Fibroblast of skin of left biceps (primary cell): ENCODE data around the gene VAMP1.
"Not testable (repeated sequence)": the region's sequence is repeated elsewhere in the genome, so short reads cannot be mapped to it uniquely, and the experiment has no call there.

ENCODE experiments used
- DNase-seq, 2 experiments: peaks; one replicate each; pipeline ENCODE4 v3.0.0-alpha.2; 2013; ENCODE audit warnings: low read depth in 2 of 2

Gene VAMP1

GRCh38 chr12:6451348-6452244 is 18.9 kb downstream of the VAMP1 start, which contains the start of gene TAPBPL:
Gene TAPBPL, plus strand, starts transcription at chr12:6452042. Its CDS starts 207 bp downstream, at chr12:6452249.
- peak; percentile 31 to 34 for DNase-seq

GRCh38 chr12:6450869-6451347 is 19.6 kb downstream of the VAMP1 start:
- DNase-seq, result no peak

DNA sequence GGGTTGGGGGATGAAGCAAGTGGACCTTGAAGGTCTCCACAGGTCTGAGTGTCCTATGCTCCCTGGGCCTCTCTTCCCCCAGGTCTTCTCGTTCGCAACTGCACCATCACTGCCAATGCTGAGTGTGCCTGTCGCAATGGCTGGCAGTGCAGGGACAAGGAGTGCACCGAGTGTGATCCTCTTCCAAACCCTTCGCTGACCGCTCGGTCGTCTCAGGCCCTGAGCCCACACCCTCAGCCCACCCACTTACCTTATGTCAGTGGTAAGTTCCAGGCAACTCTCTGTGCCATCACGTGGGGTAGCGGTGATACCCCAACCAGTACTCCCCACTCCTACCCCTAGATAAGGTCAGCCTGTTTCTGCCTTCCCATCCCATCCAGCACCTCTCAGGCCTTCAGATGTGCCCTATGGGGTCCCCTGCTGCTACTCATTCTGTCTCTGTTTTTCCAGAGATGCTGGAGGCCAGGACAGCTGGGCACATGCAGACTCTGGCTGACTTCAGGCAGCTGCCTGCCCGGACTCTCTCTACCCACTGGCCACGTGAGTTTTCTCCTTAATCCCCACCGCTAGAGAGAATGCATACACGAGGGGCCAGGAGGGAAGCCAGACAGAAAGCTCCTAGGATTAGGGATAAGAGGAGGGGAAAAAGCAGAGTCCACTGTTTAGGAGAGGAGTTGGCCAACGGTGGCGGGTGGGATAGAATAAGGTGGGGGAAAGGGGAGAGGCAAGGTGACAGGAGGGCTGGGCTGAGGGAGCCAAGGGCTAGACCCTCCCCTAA is 20.2 kb downstream of the VAMP1 start:
- DNase-seq, result no peak

DNA sequence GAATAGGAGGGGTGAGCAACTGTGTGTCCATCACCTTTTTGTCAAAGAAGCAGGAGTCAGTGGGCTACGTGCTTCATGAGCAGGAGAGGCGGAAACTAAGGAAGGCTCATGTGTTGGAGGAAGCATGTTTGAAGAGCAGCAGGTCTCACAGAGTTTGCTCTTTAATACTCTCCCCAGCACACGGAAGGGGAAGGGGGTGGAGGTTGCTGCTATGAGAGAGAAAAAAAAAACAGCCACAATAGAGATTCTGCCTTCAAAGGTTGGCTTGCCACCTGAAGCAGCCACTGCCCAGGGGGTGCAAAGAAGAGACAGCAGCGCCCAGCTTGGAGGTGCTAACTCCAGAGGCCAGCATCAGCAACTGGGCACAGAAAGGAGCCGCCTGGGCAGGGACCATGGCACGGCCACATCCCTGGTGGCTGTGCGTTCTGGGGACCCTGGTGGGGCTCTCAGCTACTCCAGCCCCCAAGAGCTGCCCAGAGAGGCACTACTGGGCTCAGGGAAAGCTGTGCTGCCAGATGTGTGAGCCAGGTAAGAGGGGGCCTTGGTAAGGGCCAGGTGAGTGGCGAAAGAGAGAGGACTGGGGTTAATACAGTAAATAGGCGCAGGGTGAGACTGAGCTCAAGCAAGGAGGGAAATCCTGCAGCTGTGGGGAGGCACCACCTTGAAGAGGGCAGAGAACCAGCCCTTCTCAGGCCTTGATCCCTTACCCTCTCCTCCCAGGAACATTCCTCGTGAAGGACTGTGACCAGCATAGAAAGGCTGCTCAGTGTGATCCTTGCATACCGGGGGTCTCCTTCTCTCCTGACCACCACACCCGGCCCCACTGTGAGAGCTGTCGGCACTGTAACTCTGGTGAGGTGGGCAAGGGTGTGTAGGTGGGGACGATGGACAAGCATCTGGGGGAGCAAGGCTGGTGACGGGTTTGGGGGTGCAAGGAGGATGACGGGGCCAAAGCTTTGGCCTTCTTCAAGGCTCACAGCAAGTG is 25.5 kb downstream of the VAMP1 start, which contains the start of gene CD27:
CD27 (plus strand) TSS at position 252 of the 985 bp plus-strand sequence; CDS start at position 393, 141 bp downstream.
- DNase-seq, result no peak

DNA sequence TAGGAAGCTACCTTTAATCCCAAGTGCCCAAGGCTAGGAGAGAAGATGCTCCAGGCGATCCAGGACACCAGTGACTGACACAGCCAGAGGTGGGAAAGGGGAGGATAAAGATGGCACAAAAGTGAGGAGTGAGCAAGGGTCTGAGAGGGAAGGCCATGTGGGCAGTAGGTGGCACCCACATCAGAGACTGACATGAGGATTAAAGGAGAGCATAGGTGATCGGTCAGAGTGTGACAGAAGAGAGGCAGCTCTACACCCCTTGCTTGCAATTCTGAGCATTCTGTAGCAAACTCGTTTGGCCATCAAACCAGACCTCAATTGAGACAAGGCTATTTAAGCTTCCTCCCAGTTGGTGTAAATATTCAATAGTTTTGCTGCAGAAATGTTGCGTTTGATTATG is 26.4 kb downstream of the VAMP1 start:
- DNase-seq, result no peak

- no peak for DNase-seq
Observed at GRCh38 chr12:6443361-6443983, 27.0 kb downstream of the VAMP1 start.

DNA sequence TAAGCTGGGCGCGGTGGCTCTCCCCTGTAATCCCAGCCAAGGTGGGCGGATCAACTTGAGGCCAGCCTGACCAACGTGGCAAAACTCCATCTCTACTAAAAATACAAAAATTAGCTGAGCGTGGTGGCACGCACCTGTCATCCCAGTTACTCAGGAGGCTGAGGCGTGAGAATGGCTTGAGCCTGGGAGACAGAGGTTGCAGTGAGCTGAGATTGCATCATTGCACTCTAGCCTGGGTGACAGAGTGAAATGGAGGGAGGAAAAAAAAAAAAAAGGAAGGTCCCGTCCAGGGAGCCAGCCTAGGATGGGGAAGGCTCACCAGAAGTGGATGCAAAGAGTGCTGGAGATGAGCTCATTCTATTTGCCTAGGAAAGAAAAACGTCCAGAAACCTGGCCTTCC is 27.6 kb downstream of the VAMP1 start:
- DNase-seq, result no peak

- no peak for DNase-seq
Observed at GRCh38 chr12:6440391-6440790, 30.1 kb downstream of the VAMP1 start.

DNA sequence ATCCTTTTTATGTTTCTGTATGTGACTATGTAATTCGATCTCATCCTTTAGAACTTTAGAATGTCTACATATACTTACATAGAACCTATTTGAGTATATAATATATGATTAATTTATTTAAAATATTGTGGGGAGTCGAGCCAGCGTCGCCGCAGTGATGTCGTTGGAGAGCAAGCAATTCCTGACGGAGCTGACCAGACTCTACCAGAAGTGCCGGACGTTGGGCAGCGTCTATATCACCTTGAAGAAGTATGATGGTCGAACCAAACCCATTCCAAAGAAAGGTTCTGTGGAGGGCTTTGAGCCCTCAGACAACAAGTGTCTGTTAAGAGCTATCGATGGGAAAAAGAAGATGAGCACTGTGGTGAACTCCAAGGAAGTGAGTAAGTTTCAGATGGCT is 32.1 kb downstream of the VAMP1 start:
- DNase-seq, result no peak

DNA sequence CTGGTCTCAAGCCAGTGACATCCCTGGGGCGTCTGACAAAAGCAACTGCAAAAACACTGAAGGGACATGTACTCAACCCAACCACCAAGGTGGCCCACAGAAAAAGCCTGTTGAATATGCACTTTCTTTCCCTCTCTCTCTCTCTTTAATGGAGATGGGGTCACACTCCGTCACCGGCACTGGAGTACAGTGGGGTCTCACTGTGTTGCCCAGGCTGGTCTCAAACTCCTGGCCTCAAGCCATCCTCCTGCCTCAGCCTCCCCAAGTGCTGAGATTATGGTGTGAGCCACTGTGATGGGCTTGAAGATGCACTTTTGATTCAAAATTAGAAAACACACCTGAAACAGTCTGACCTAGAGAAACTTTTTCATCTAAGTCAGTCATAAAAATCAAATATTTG is 32.9 kb downstream of the VAMP1 start:
- DNase-seq, result no peak

DNA sequence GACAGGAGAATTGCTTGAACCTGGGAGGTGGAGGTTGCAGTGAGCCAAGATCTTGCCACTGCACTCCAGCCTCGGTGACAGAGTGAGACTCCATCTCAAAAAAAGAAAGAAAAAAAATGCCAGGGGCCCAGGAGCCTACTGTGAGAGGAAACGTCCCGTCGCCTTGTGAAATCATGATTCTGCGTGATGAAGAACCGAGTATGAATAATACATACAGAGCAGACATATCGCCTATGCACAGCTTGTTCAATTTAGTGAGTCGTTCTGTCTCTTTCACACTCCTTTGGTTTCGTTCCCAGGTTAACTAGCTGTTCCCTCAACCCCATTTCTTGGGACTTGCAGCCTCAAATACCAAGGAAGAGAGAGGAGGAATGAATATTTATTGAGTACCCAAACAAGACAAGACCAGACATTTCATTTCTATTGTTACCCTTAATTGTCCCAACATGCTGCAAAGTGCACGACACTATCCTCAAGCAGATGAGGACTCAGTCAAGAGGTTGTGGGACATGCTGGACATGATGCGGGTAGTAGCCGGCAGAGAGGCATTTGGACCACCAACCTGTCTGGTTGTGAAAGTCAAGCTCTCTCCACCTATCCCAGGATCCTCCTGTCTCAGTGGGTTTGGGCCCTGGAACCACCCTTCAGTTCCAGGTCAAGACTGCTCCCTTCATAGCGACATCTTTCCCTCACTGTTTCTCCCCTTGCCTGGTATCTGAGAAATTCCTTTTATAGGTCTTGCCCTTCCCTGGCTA is 34.3 kb downstream of the VAMP1 start:
- DNase-seq, result no peak

DNA sequence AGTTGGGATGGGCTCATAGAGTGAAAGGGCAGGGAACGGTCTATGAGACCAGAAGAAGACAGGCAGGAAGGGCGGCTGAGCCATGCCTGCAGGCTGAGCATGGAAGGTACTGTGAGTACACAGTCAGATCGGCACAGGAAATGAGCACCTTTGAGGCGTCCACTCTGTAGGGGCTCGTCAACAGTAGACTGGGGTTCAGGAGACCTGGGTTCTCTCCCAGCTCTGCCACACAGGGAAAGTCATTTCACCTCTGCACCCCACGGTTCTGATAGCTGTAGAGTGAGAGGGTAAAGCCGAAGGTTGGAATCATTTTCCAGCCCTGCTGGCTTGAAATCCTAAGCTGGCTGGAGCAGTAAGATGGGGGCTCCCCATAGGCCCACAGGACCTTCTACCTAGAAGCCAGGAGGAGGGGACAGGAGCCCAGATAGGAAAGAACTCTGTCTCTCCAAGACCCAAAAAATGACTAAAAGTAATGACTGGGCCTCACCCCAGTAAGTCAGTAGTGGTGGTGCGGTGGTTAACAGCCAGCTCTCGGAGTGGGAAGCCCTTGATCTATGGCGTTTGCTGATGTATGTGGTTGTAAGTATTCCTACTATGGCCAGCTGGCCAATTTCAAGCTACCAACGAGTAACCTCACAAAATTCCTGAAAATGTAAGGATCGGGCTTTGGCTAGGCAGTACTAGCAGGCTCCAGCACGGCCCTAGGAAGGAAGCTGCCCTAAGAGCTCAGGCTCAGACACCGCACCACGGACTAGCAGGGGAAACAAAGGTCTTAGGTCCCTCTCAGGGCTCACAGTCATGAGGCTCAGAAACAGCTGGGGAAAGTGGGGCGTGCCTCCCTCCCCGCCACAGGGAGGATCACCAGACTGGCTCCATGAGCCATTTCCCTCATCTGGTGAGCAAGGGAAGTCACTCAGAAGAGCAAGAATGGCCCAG is 36.0 kb downstream of the VAMP1 start:
- DNase-seq, result no peak

- no peak for DNase-seq
Observed at GRCh38 chr12:6432991-6433390, 37.5 kb downstream of the VAMP1 start.

- DNase-seq, result peak; percentile 80 to 84
Observed at GRCh38 chr12:6430124-6430989, 40.1 kb downstream of the VAMP1 start.

GRCh38 chr12:6428326-6428725 is 42.2 kb downstream of the VAMP1 start:
- DNase-seq, result no peak

DNA sequence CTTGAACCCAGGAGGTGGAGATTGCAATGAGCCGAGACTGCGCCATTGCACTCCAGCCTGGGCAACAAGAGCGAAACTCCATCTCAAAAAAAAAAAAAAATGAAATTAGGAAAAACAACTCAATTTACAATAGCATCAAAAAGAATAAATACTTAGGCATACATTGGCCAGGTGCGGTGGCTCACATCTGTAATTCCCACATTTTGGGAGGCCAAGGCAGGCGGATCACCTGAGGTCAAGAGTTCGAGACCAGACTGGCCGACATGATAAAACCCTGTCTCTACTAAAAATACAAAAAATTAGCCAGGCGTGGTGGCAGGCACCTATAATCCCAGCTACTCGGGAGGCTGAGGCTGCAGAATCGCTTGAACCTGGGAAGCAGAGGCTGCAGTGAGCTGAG is 42.7 kb downstream of the VAMP1 start:
- not testable (repeated sequence) for DNase-seq

- DNase-seq, result no peak
Observed at GRCh38 chr12:6426882-6427671, 43.4 kb downstream of the VAMP1 start.
